Measurements from ENCODE around the gene ETS1.
A peak's percentile ranks its signal among the peaks of the same experiment; 100 is the strongest.

The ETS1 gene

DNA sequence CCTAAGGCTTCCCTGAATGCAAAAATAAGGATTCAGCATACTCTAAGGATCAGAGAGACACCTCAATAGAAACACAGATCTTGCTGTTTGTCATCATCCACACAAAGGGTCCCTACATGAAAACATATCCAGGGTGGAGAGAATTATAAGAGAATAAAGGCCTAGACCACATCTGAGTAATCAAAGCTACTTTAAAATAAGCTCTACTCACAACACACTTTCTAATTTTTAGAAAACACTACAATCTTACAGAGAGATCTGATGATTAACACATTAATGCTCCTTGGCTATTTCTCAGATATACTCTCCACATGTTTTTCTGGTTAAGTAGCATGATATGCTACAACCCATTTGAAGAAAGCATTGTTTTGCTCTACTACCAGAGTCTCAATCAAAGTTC lies 108.2 kb downstream of the ETS1 start:
- no peak for DNase-seq

DNA sequence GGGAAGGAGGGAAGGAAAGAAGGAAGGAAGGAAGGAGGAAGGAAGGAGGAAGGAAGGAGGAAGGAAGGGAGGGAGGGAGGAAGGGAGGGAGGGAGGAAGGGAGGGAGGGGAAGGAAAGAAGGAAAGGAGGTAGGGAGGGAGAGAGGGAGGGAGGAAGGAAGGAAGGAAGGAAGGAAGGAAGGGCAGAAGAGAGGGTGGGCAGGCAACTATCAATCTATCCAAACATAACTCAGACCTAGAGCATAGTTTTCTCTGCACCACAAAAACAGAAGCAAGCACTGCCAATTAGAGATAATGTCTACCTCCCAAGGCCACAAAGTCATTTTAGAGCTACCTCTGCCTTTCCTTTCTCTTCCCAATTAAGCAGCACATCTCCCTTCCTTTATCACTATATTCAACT lies 109.1 kb downstream of the ETS1 start:
- DNase-seq: no peak

DNA sequence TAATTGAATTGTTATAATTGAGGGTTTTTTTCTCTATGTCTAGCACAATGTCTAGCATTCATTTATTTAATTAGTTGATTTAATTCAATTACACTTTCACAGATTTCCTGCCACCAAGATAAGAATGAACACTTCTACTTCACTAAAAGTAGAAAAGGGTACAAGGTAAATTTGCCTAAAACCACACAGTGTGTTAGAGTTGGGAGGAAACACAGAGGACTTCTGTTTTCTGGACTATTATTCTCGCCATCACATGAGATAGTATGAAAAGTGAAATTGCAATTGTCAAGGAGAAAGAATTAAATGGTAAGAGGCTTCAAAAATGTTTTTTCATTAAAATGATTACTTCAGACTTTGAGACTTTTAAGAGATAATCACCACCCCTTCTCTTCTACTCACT lies 109.5 kb downstream of the ETS1 start:
- DNase-seq: no peak

DNA sequence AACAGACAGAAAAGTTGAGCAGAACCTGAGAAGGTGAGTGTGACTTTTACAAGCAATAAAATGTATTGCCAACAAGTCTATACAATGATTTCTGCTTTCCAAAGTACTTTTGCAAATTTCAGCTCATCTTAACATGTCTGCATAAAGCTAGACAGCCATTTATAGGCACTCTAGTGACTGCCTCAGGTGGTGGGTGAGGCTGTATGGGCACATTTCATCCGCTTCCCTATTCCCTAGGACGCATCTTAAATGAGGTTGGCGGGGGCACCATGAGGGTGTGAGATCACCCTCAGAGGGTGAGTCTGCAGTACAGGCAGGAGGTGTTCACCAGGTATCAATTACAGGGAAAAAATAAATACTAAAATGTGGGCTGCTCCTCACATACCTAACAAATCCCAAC lies 110.1 kb downstream of the ETS1 start:
- no peak for DNase-seq

DNA sequence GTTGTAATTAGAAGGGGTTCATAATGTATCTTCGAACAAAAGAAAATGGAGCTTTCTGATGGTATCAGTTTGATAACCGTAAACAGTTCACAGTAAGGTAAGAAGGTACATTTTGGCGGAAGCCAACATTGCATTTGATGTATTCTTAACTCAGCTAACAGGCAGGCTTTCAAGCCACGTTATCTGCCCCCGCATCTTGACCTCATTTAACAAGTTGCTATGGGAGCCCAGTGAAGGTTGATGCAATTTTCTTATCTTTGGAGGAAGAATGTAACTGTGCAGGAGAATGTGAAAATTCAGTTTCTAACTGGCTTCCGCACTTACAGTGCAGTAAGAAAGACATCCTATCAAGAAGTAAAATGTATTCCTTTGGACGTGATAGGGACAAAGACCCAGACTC lies 110.6 kb downstream of the ETS1 start:
- no peak for DNase-seq

DNA sequence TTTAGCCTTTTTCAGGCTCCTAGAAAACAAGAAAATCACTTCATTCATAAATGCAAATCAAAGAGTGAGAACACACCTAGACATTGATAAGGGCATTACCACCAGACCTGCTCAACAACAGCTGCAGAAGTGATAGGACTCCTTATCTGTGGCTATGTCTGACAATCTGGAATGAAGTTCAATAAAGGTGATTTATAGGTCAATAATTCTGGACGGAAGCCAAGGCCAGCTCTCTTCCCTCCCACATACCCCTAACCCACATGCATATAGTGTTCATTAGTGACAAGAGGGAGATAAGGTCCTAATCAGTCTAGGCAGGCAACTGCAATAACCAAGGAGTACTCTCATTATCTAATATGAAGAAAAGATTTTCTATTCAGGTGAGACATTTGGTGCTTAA lies 111.3 kb downstream of the ETS1 start:
- no peak for DNase-seq

DNA sequence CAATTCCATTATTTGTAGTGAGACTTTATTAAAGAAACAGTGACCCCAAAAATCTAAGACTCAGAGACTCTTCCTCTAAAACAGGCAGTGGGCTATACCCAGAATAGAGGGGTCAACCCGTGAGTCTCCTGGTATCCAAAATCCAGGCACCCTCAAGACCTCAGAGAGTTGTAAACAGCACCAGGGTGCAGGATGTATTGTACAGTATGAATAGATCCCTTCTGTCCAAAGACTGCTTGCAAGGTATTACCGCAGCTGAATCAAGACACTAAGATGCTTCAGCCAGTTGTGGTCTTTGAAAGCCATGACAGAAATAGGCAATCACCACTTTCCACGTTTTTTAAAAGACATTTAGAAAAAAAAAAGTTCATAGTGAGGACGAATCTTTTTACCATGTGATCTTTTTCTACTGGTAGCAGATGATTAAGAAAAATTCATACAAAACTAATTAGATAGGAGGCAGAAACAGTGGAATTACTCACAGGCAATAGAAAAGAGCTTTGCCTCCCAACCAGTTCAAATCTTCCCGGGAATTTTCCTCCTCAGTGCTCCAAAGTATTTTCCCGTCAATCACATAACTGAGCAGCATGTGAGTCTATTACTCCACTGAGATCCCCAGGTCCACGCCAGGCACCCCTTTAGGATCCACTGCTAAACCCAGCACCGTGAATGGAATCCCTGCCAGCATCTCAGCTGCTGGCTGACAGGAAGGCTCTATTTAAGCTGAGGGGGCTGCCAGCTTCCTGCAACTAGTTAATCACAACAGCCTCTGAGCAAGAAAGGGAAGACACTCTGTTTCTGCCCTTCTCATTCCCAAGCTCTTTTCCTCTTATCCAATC lies 113.1 kb downstream of the ETS1 start:
- no peak for DNase-seq

DNA sequence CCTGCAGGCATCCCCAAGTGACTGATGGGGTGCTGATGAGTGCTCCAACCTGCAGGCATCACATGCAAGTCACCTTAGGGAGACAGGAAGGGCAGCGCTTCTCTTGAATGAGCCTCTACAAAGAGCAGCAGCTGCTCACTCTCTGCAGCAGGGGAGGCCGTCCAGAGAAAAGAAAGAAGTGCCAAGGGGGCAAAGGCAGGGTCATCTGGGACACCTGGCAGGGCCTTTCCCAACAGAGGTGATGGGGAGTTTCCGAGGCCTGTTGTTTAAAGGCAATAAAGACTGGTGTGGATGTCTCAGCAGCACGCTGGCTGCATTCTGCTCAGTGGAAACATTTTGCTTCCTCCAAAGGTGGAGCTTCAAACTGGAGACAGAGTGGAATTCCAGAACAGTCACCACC lies 113.7 kb downstream of the ETS1 start:
- DNase-seq: no peak

DNA sequence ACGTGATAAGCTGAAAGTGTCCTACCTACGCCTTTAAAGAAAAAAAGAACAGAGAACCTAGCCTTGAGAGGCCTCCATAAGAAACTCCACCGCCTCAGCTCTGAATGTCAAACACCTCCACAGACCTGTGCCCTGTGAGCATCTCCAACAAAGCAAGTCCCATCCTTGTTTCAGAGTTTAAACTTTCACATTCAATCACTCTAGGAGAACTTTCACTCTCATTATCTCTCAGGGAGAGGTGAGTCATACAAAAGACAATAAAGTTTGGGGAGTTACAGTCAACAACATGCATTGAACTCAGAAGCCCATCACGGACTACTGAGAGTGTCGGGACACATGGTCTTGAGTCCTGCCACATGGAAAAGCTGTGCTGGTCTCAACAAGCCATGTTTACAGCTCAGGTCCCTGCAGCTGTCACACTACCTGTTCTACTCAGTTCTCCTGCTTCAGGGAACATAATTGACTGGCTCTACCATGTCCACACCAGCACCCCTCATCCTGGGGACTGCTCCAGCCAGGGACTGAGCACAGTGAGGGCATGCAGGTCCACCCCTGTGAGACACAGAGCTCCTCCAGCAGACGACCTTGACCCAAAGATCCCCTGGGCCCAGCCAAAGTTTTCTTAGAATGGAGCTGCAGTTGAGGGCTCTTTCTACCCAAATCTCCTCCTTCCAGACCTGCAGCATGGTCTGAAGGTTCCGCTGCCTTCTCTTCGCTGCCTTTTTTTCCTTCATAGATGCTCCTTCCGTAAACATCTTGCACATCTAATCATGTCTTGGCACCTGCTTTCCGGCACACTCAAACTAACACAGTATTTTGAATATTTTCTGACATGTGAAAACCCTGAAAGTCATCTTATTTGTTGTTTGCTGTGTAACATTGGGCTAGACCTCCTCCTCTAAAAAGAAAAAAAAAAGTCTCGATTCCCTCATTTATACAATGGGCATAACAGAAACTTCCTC lies 114.9 kb downstream of the ETS1 start:
- DNase-seq: no peak

DNA sequence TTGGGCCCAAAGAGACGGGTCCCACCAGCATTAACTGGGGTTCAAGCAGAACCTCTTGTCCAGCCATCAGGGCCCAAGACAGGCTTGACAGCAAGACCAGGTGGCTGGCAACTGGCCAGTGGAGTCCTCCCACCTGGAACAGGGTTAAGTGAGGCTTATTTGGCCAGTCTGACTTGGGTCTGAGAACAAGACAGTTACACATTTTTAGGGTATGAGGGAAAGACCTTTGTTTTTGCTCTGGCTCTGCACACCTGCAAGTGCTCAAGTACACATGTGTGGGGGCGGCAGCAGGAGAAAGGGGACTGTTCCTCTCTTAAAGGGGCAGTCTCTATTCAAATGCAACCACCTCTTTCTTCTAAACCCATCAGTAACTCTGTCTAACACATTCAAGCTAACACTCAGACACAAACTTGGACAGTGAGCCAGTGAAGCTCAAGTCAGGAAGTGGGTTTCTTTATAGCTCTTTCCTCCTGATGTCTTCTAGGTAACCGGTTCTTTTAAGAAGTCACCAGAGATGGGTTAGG lies 116.2 kb downstream of the ETS1 start:
- no peak for DNase-seq

DNA sequence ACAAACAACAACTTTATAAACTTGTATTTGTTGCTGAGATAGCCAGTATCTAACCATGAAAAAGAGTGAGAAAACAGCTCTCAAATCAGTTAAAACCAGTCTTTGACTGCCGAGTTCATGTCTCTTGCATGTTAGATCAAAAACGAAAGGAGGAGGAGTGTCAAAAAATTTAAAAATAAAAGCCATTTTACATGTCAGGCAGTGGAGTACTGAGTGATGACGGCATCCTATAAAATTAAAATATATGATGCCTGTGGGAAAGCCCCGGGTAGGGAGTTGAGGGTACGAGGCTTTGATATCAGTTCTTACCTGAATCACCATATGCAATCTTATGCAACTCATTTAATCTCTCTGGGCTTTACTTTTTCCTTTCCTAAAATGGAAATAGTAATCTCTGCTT lies 117.3 kb downstream of the ETS1 start:
- no peak for DNase-seq

DNA sequence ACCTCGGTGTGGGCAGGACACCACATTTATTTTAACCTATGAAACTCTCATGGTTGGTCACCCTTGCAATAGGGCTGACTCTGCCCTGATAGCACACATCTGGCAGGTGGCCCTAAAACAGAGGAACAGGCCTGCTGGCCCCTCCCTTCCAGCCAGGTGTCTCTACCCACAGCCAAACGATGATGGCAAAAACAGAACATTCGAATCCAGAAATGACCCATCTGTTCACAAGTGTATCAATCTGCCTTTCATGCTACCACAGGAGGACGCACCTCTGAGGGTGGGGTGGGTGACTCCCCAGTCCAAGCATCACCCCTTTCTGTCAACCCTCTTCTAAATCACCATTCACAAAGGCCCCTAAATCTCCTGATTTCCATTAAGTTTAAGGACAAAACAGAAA lies 118.1 kb downstream of the ETS1 start:
- no peak for DNase-seq

DNA sequence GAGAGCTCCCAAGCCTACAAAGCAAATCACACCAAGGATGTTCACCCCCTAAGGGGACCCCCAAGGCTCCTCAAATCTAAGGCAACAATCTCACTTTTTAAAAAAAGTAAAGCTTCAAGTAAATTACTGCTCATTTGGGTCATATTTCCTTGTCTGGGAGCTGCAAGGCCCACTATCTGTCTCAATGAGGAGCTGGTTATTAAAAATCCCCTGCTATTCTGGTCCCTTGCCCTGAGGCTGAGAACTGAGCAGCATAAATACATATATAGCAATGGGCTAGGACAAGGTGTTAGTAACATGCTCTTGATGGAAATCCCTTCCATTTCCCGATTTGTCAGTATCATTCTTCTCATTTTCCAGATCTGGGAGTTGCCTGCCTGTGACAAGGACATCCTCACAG lies 119.2 kb downstream of the ETS1 start:
- no peak for DNase-seq

DNA sequence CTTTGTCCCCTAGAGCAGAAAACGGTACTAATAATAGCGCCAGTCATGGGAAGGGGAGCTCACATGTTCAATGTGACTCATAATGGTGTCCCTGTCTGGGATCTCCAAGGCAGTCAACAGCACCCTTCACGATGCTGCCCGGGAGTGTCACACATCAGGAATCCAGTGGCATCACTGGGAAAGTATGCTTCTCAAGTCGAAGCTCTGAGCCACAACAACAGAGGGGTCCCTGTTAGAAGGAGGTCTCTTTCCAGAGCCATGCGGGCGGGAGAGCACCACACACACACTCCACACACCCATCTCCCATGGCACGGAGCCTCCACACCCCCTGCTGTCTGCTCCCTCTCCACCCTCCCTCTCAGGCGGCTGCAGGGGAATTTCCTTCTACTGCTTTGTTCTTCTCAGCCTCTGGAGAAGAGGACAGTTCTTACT lies 119.7 kb downstream of the ETS1 start:
- no peak for DNase-seq

DNA sequence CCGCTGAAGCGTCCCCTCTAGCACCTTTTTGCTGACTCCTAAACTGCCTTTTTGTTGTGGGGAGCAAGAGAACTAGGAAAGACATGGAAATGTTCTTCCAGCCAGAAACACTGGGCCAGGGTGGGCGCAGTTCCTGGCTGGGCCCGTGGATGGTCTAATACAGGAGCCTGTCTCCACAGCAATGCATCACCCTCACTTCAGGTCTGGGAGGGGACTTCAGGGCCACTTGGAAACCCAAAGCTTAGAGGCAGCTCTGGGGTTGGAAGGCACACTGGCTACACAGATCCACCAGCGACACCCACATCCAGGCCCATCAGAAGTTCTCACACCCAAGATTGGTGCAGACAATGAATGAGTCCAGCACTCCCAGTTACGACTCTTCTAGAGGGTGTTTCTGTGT lies 120.3 kb downstream of the ETS1 start:
- no peak for DNase-seq

DNA sequence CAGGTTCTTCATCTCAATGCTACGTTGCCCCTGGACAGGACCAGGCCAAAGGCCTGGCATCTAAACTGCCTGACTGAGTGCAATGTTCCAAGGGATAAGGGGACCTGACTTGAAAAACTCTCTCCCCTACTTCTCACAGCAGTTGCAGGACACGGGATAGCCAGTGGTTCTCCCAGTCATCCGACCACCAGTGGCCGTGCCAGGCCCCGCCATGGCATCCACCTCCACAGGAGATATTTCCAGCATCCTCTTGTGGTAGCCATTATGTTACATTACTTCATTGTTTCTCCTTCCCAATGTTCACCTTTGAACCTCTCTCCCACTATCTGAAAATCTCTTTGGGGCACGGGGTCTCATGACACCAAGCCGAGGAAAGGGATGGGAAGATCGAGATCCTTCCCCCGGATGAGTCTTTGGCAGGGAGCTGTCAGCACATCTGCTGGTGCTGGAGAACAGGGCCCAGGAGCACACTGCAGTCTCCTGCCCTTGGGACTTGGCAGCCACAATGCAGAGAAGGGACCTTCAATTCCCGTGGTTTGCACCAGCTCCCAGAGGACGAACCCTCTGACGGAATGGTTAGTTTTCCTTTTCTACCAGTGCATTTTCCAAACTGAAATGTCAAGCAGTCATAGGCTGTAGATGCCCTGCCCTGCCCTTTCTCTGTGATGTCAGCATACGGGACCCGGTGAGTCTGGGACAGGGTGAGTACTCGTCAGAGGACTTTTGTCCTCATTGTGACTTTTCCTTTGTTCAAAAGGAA lies 121.2 kb downstream of the ETS1 start:
- no peak for DNase-seq

DNA sequence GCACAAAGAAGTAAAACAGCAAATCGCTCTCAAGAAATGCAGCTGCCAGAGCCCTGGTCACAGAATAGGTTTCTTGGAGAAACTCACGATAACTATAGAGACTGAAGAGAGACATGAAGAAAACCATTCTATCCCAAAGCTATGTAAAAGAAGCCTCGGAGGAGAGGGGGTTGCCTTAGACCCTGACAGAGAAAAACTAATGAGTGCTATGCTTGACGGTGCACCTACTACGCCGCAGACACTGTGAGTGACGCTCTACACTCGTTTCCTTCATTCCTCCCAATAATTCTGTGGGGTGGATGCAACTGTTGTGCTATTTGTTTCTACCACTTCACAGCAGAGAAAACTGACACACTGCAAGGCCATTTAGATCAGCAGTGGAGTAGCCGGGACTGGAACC lies 121.8 kb downstream of the ETS1 start:
- DNase-seq: no peak

DNA sequence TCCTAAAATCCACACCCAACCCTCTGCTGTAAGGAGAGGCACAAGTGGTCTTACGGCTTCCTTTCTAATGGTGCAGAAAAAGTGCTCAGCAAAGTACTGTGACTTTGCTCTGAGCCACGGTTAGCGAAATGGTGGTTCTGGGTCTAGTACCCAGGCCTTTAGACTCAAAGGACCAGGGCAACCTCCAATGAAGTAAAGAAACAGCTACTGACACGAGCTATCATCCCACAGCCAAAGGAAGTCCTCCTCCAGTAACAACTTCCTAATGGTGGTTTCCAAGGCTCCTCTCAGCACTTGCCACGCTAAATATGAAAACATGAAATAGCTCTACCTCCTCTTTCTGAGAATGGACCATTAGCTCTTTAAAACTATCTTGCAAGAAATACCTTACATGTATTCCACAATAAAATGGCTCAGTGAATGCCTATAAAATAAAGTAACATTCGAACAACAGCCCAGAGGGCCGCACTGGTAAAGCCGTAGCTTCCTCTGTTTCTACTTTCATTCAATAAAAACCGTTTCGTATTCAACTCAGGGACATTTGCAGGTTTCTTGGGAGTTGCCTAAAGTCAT lies 122.4 kb downstream of the ETS1 start:
- DNase-seq: no peak

DNA sequence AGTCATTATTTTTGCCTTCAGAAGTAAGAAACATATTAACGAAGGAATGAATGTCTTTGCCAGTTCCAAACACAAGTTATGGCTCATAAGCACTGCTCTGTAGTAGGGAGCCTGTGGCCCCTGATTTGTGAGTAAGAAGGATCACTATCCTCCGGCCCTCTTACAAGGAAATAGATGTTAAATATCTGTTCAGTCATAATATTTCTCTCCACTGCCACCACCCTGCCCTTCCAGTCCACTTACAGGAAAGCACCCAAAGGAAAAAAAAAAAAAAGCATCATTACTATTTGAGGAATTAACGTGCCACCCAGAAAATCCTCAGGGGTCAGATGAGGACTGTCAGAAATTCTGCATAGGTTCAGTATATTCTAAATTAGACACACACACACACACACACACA lies 123.4 kb downstream of the ETS1 start:
- DNase-seq: no peak

DNA sequence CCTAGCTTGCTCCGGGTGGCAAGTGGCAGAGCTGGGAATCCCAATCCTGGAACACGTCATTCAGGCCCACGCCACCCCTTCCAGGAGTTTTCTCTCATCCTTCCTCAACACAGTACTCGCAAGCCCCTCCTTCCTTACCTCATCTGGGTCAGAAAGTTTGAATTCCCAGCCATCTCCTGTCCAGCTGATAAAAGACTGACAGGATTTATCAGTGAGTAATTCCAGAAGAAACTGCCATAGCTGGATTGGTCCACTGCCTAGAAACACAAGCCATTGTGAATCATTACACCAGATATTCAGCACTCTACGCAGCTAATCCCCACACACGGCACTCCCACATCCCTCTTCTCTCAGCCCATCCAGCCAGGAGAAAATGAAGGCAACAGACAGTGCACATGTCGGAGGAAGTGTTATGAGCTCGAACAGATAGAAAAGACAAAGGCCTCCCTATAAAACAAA lies 124.0 kb downstream of the ETS1 start:
- peak; percentile 32 for DNase-seq

DNA sequence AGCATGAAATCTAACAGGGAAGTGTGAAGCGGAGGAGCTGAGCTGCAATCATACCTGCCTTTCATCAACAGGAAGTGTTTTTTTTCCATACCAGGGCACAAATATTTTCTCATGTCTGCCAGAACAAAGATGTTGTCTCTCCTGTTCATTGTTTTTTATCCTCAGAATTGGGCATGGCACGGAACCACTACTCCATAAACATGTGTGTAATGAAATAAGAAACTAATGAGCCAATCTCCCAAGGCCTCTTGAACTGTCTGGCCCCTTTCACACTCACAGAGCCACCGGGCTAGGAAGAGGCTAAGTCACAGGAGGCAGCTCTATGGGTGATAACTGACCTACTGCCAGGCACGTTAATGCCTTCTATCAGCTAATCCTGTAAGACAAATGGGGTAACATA lies 124.4 kb downstream of the ETS1 start:
- DNase-seq: peak; percentile 70

DNA sequence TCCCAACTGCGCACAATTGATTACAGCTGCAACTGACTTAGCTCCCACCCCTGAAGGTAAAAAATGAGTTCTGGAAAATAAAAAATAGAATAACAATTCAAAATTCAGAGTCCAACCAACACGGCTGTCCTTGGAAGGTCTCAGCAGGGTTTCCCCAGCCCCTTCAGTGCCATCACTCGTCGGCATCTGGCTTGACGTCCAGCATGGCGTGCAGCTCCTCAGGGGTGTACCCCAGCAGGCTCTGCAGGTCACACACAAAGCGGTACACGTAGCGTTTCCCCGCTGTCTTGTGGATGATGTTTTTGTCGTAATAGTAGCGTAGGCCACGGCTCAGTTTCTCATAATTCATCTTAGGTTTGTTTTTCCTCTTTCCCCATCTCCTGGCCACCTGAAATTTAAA lies 125.2 kb downstream of the ETS1 start:
- DNase-seq: no peak

DNA sequence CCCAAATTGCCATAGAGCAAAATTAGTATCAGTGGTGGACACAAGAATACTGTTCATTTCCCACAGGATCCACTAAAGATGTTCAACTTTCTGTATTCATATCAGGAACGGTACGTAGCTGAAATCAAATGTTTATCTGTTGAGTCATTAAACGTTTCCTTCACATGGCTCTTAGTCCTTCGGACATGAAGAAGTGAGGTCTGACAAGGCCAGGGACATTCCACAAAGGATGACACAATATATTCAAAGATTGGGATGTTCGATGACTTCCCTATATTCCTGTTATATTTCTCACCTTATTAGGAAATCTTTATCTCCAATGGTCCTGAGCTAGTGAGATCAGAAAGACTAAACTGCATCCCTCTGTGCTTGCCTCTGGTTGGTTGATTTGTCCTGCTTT lies 129.0 kb downstream of the ETS1 start:
- no peak for DNase-seq
